GM12878 (cell line): ENCODE measurements around the gene PUS3. TPM values are rescaled to one million over a fixed set of nuclear protein-coding genes. Genes with fewer than 3 reads are reported as not detected.

ENCODE experiments used
- ATAC-seq: fragments of 200-7000 bp; cut with Tn5 transposase; 3 replicates; pipeline ENCODE4 v1.9.1; 2020; ENCODE audit warnings: mild to moderate bottlenecking, moderate library complexity
- BruUV-seq: library from RNA; stranded (reverse); fragments of 400-500 nt; replicated peaks from 2 replicates; lab custom pipeline; 2021; lab: Mats Ljungman, UMichigan
- CTCF ChIA-PET: fragments of 300-600 bp; sonication (Branson Sonifier 250); formaldehyde crosslinking; extraction: SDS; loops from one replicate; lab custom pipeline; 2021; ENCODE audit warnings: inconsistent platforms; lab: Yijun Ruan, JAX
- POLR2A ChIA-PET: fragments of 350-600 bp; formaldehyde crosslinking; extraction: SDS; loops from one replicate; lab custom pipeline; 2021; ENCODE audit warnings: inconsistent platforms; lab: Charles Lee
- RAD21 ChIA-PET: fragments of 300-600 bp; sonication (Branson Sonifier 250); formaldehyde crosslinking; loops from one replicate; lab custom pipeline; 2023; ENCODE audit warnings: antibody characterized with exemption; ENCODE audit not compliant: unreplicated experiment; lab: Charles Lee
- SMC1A ChIA-PET: fragments of 300-600 bp; sonication (Branson Sonifier 250); formaldehyde crosslinking; loops from one replicate; lab custom pipeline; 2023; ENCODE audit not compliant: unreplicated experiment, uncharacterized antibody; lab: Charles Lee
- DNase-seq: peaks from one replicate; pipeline ENCODE4 v3.0.0-alpha.2; 2011; ENCODE audit warnings: low read depth, low spot score
- FAIRE-seq: peaks from 3 replicates; lab custom pipeline; 2011; peaks lifted over from hg19 to GRCh38; lab: Jason Lieb, UNC
- H2AFZ ChIP-seq: 2 replicates; pipeline ENCODE4 v1.6.0; 2011; ENCODE audit warnings: low read depth, low read length, control low read depth; ENCODE audit not compliant: control insufficient read depth
- H3K27ac ChIP-seq: 2 replicates; pipeline ENCODE4 v1.5.1; 2011; ENCODE audit warnings: control low read depth; ENCODE audit not compliant: control insufficient read depth, insufficient read depth
- H3K27me3 ChIP-seq, 2 experiments: replicated peaks in 1 of 2; 2 replicates each; pipeline versions ENCODE4 v1.6.0 to v1.6.1; 2011; ENCODE audit warnings: low read length in 1 of 2; ENCODE audit not compliant: control insufficient read depth in 2 of 2, insufficient read depth in 2 of 2
- H3K36me3 ChIP-seq, 2 experiments: 2 replicates each; pipeline ENCODE4 v1.5.1; 2011; ENCODE audit warnings: low read length in 1 of 2; ENCODE audit not compliant: control insufficient read depth in 2 of 2, insufficient read depth in 2 of 2
- H3K4me1 ChIP-seq: 2 replicates; pipeline ENCODE4 v1.6.1; 2011; ENCODE audit warnings: mild to moderate bottlenecking, low read length, moderate library complexity, mixed read lengths; ENCODE audit not compliant: control insufficient read depth, insufficient read depth
- H3K4me2 ChIP-seq: 2 replicates; pipeline ENCODE4 v1.6.0; 2011; ENCODE audit warnings: control low read depth; ENCODE audit not compliant: control insufficient read depth, insufficient read depth
- H3K4me3 ChIP-seq: fragments of 200-600 bp; sonication (generic); 2 replicates; pipeline ENCODE4 v1.5.1; 2016
- H3K79me2 ChIP-seq: 2 replicates; pipeline ENCODE4 v1.6.0; 2011; ENCODE audit warnings: low read length; ENCODE audit not compliant: control insufficient read depth, insufficient read depth
- H3K9ac ChIP-seq: 2 replicates; pipeline ENCODE4 v1.8.0; 2011; ENCODE audit warnings: low read length, control low read depth, mixed read lengths; ENCODE audit not compliant: control insufficient read depth, insufficient read depth
- H3K9me3 ChIP-seq: replicated peaks from 3 replicates; pipeline ENCODE4 v1.5.1; 2011; ENCODE audit warnings: mild to moderate bottlenecking, low read length; ENCODE audit not compliant: control insufficient read depth, insufficient read depth
- H4K20me1 ChIP-seq: 2 replicates; pipeline ENCODE4 v1.6.0; 2011; ENCODE audit not compliant: control insufficient read depth, insufficient read depth
- BRCA1 ChIP-seq: IDR thresholded peaks from 2 replicates; pipeline ENCODE4 v1.6.1; 2011; ENCODE audit warnings: low read depth, low read length, improper control_type of control experiment
- CEBPB ChIP-seq, 2 experiments: fragments of 150-350 bp in 1 of 2; IDR thresholded peaks; 2 replicates each; pipeline ENCODE4 v1.6.1; 2012 to 2014; ENCODE audit warnings: low read depth in 2 of 2, low read length in 2 of 2, borderline replicate concordance in 1 of 2, inconsistent platforms in 1 of 2
- CHD1 ChIP-seq: IDR thresholded peaks from 2 replicates; pipeline ENCODE4 v1.6.1; 2012; ENCODE audit warnings: low read depth, low read length, improper control_type of control experiment
- CTCF ChIP-seq, 3 experiments: IDR thresholded peaks in 2 of 3; conservative IDR thresholded peaks in 1 of 3; 2 replicates each; pipeline ENCODE4 v1.5.1; 2011; ENCODE audit warnings: low read depth in 3 of 3, low read length in 3 of 3, mild to moderate bottlenecking in 3 of 3, control low read depth in 2 of 3, moderate library complexity in 2 of 3, inconsistent platforms in 1 of 3, mixed read lengths in 1 of 3; ENCODE audit not compliant: control insufficient read depth in 2 of 3, insufficient read depth in 1 of 3; ENCODE audit errors: extremely low read depth in 1 of 3
- IKZF1 ChIP-seq: fragments of 450-650 bp; conservative IDR thresholded peaks from 2 replicates; pipeline ENCODE4 v1.6.1; 2017; ENCODE audit warnings: antibody characterized with exemption, mild to moderate bottlenecking
- IRF4 ChIP-seq: IDR thresholded peaks from 2 replicates; pipeline ENCODE4 v1.6.1; 2011; ENCODE audit warnings: low read depth, low read length
- NFYA ChIP-seq: IDR thresholded peaks from 2 replicates; pipeline ENCODE4 v1.6.1; 2011; ENCODE audit warnings: low read depth, mild to moderate bottlenecking, low read length, improper control_type of control experiment, borderline replicate concordance
- NKRF ChIP-seq: fragments of 450-650 bp; conservative IDR thresholded peaks from 2 replicates; pipeline ENCODE4 v1.6.1; 2017; ENCODE audit warnings: mild to moderate bottlenecking, moderate library complexity
- PBX3 ChIP-seq: IDR thresholded peaks from 2 replicates; pipeline ENCODE4 v1.6.1; 2011; ENCODE audit warnings: mild to moderate bottlenecking, low read depth, low read length, moderate library complexity; ENCODE audit not compliant: insufficient replicate concordance
- PRDM15 ChIP-seq: fragments of 450-650 bp; formaldehyde crosslinking; IDR thresholded peaks from 2 replicates; pipeline ENCODE4 v1.4.0; 2020; ENCODE audit warnings: mild to moderate bottlenecking, moderate library complexity
- RBBP5 ChIP-seq: fragments of 200-600 bp; sonication (generic); conservative IDR thresholded peaks from 2 replicates; pipeline ENCODE4 v1.6.1; 2016
- ZNF217 ChIP-seq: fragments of 450-650 bp; IDR thresholded peaks from 2 replicates; pipeline ENCODE4 v1.6.1; 2017; ENCODE audit warnings: antibody characterized with exemption, mild to moderate bottlenecking
- WGBS: methylation state at CpG from one replicate; pipeline ENCODE4 v1.1.6; 2016; ENCODE audit warnings: low lambda C conversion rate; ENCODE audit not compliant: insufficient replicate concordance, insufficient coverage; ENCODE audit errors: missing lambda C conversion rate; 5-methylcytosine and 5-hydroxymethylcytosine counted together
- in situ Hi-C: fragments of 300-500 bp; cut with MboI; formaldehyde crosslinking; loops from 9 replicates; pipeline ENCODE4 v1.14.3; 2018; ENCODE audit warnings: mixed read lengths
- intact Hi-C: fragments of 100-400 bp; cut with micrococcal nuclease; formaldehyde crosslinking; loops from one replicate; pipeline ENCODE4 v1.14.2; 2022; ENCODE audit not compliant: unreplicated experiment
- polyA plus RNA-seq, 11 experiments: library from polyadenylated mRNA; depleted of rRNA in 4 of 11; unstranded in 6 of 11; stranded (reverse) in 5 of 11; fragments of >200 nt; fragmentation: Nextera tagmentation in 4 of 11; fragmentation: Illumina TruSeq in 1 of 11; extraction: Ambion mirVana in 4 of 11; extraction: Trizol in 1 of 11; gene quantifications; 1 replicate in 1 of 11; 2 replicates in 10 of 11; pipeline versions ENCODE4 v1.2.1 to v1.2.3, GENCODE V29; 2011 to 2016; ENCODE audit warnings: inconsistent platforms in 2 of 11, missing spikeins in 2 of 11, low read depth in 1 of 11
- total RNA-seq, 4 experiments: library from RNA; depleted of rRNA in 3 of 4; stranded (reverse); fragments of >200 nt in 3 of 4; fragmentation: Illumina TruSeq in 1 of 4; extraction: Trizol in 1 of 4; gene quantifications; 2 replicates each; pipeline versions ENCODE4 v1.2.1 to v1.2.3, GENCODE V29; 2013 to 2021

The PUS3 gene
- total and polyA plus RNA-seq, 10 of the 15 experiments (the other 5 are each of a cell fraction or from before 2014, with no cell fraction given) = 10.9 to 22.4 (median 14.3) TPM

GRCh38 chr11:125869521-125869920, 33.5 kb downstream of the PUS3 start:
- no peaks in the 10 kb centered on the region for H4K20me1 ChIP-seq
- no peaks in the 10 kb centered on the region for H3K79me2 ChIP-seq
- H3K4me2 ChIP-seq = no peak overlapping the region
- RAD21 ChIA-PET = no interaction called here
- H3K27me3 ChIP-seq = no peaks in the 10 kb centered on the region; a peak in 1 of 4 replicates
- no peak overlapping the region for H2AFZ ChIP-seq
- intact Hi-C loops = no loop called here
- no peaks in the 10 kb centered on the region for H3K4me1 ChIP-seq
- CTCF ChIA-PET = no interaction called here
- FAIRE-seq (no peak), ATAC-seq (no peak), DNase-seq (no peak)
- H3K9me3 ChIP-seq = peaks cover 5% of the 10 kb centered on the region; the same call in 2 of the 3 replicates
- H3K27ac ChIP-seq = no peak overlapping the region
- H3K4me3 ChIP-seq = no peak overlapping the region
- TF ChIP-seq PBX3 (no peak), NKRF (no peak), CEBPB (IDR thresholded peaks at IDR 0.05; ENCODE audit: borderline replicate concordance in 1 of 2, low read depth in 2 of 2, low read length in 2 of 2) (no peak), IKZF1 (no peak), CHD1 (no peak), RBBP5 (no peak), ZNF217 (no peak), BRCA1 (no peak), CTCF (IDR thresholded peaks at IDR 0.05 in 2 of 3, conservative IDR thresholded peaks at IDR 0.05 in 1 of 3; ENCODE audit: control insufficient read depth in 2 of 3, extremely low read depth in 1 of 3, insufficient read depth in 1 of 3, low read depth in 3 of 3, low read length in 3 of 3) (no peak), IRF4 (no peak), PRDM15 (CRISPR knock-in tag) (no peak), NFYA (no peak)
- H3K9ac ChIP-seq = no peak overlapping the region
- in situ Hi-C loops = no loop called here
- H3K36me3 ChIP-seq = no peaks in the 10 kb centered on the region
- 69% methylated on average over 2 of the region's 2 CpGs for WGBS
- SMC1A ChIA-PET = no interaction called here
- POLR2A ChIA-PET = no interaction called here
- no TSS peak for BruUV-seq
